ENCODE data around the gene ATP1B2. TPM values are rescaled to one million over a fixed set of nuclear protein-coding genes. Genes with fewer than 3 reads are reported as not detected.

The ATP1B2 gene
- total and polyA plus RNA-seq, 2 of the 8 experiments (the other 6 are each of a cell fraction or from before 2014, with no cell fraction given) = 9.1 to 21.0 TPM

- no peak for TF ChIP-seq POU5F1 (IDR thresholded peaks at IDR 0.05; ENCODE audit: low read depth, low read length)
- TF ChIP-seq EZH2 (IDR thresholded peaks at IDR 0.05; ENCODE audit: low read depth, low read length, severe bottlenecking) = no peak
- TF ChIP-seq PHF8 (conservative IDR thresholded peaks at IDR 0.05; ENCODE audit: low read depth, low read length) = peak; percentile 64
- TF ChIP-seq POLR2A (IDR thresholded peaks at IDR 0.05; ENCODE audit: control extremely low read depth in 1 of 2, low read depth in 2 of 2, low read length in 2 of 2) = peak; percentile 77 to 82; a peak in 2 of 3 replicates
- no peak for TF ChIP-seq HDAC2 (IDR thresholded peaks at IDR 0.05; ENCODE audit: borderline replicate concordance in 1 of 2, low read depth in 2 of 2, low read length in 2 of 2)
- TF ChIP-seq RBBP5 (IDR thresholded peaks at IDR 0.05; ENCODE audit: borderline replicate concordance, low read depth, low read length) = no peak; the same call in 1 of the 2 replicates
- peak; percentile 86 for TF ChIP-seq JUN (IDR thresholded peaks at IDR 0.05; ENCODE audit: low read depth, low read length)
- no peak for TF ChIP-seq USF2 (IDR thresholded peaks at IDR 0.05; ENCODE audit: low read length)
- TF ChIP-seq CBX8 (IDR thresholded peaks at IDR 0.05; ENCODE audit: borderline replicate concordance, low read depth, low read length) = no peak
- peak; percentile 75; the same call in 1 of the 2 replicates for TF ChIP-seq MAX (IDR thresholded peaks at IDR 0.05)
- no peak for TF ChIP-seq SP4 (IDR thresholded peaks at IDR 0.05; ENCODE audit: low read length)
- TF ChIP-seq JUND (IDR thresholded peaks at IDR 0.05; ENCODE audit: low read length) = no peak
- TF ChIP-seq SP2 (IDR thresholded peaks at IDR 0.05; ENCODE audit: low read length) = no peak
- peak; percentile 29 for TF ChIP-seq KDM4A (IDR thresholded peaks at IDR 0.05; ENCODE audit: low read depth, low read length, severe bottlenecking)
- peak; percentile 97 for TF ChIP-seq POLR2AphosphoS5 (IDR thresholded peaks at IDR 0.05; ENCODE audit: low read depth, low read length)
- TF ChIP-seq SUZ12 (IDR thresholded peaks at IDR 0.05; ENCODE audit: low read length) = no peak
- peak; percentile 47 for TF ChIP-seq CHD2 (IDR thresholded peaks at IDR 0.05; ENCODE audit: low read length)
- TF ChIP-seq KDM1A (IDR thresholded peaks at IDR 0.05; ENCODE audit: borderline replicate concordance, low read length) = no peak
- TF ChIP-seq SIX5 (IDR thresholded peaks at IDR 0.05; ENCODE audit: low read depth, low read length) = no peak
- no peak for TF ChIP-seq FOSL1 (IDR thresholded peaks at IDR 0.05; ENCODE audit: insufficient read depth, low read depth, low read length)
Measured at GRCh38 chr17:7685533-7686221, 35.0 kb downstream of the ATP1B2 start (continued).

All from H1 (cell line).